Activated CD8-positive, alpha-beta T cell treated with anti-CD3 and anti-CD28 coated beads for 36 hours (primary cell): ENCODE measurements around the gene SLC34A1. TPM values are rescaled to one million over a fixed set of nuclear protein-coding genes. Genes with fewer than 3 reads are reported as not detected.
A peak's percentile ranks its signal among the peaks of the same experiment; 100 is the strongest.

Experiments
- ATAC-seq: fragments of 200-7000 bp; cut with Tn5 transposase; one replicate; pipeline ENCODE4 v1.10.0; 2021; ENCODE audit warnings: mild to moderate bottlenecking, moderate library complexity
- CTCF ChIA-PET: fragments of 350-600 bp; sonication (Branson Sonifier 250); formaldehyde crosslinking; loops from one replicate; lab custom pipeline; 2021; ENCODE audit warnings: antibody characterized with exemption; lab: Charles Lee
- POLR2A ChIA-PET: fragments of 350-600 bp; sonication (Branson Sonifier 250); formaldehyde crosslinking; loops from one replicate; lab custom pipeline; 2021; ENCODE audit warnings: antibody characterized with exemption; lab: Charles Lee
- DNase-seq: peaks from one replicate; pipeline ENCODE4 v3.0.0-alpha.2; 2020
- H3K27ac Mint-ChIP-seq: one replicate; pipeline ENCODE4 v1.8.0; 2021; ENCODE audit warnings: mild to moderate bottlenecking, mixed read lengths
- H3K27me3 Mint-ChIP-seq: one replicate; pipeline ENCODE4 v1.8.0; 2021; ENCODE audit warnings: mixed read lengths
- H3K36me3 Mint-ChIP-seq: one replicate; pipeline ENCODE4 v1.8.0; 2021; ENCODE audit warnings: low read depth, mixed read lengths
- H3K4me1 Mint-ChIP-seq: one replicate; pipeline ENCODE4 v1.8.0; 2021; ENCODE audit warnings: low read depth, mixed read lengths
- H3K4me3 Mint-ChIP-seq: one replicate; pipeline ENCODE4 v1.8.0; 2021; ENCODE audit warnings: mild to moderate bottlenecking, moderate library complexity, mixed read lengths
- H3K9me3 Mint-ChIP-seq: one replicate; pipeline ENCODE4 v1.8.0; 2021; ENCODE audit warnings: mixed read lengths
- intact Hi-C: fragments of 100-400 bp; cut with micrococcal nuclease; formaldehyde crosslinking; loops from one replicate; pipeline ENCODE4 v1.10.0; 2022
- total RNA-seq, 2 experiments: library from RNA; stranded (reverse); gene quantifications; one replicate each; pipeline ENCODE4 v1.2.3, GENCODE V29; 2021
- TF ChIP-seq, protein P1 (sequence below): fragments of 200-600 bp; IDR thresholded peaks from one replicate; pipeline ENCODE4 v1.8.0; 2022; ENCODE audit warnings: antibody characterized with exemption, mild to moderate bottlenecking

The SLC34A1 gene
- total RNA-seq, 2 experiments from 2014 or later, result 0.29 to 0.43 TPM

DNA sequence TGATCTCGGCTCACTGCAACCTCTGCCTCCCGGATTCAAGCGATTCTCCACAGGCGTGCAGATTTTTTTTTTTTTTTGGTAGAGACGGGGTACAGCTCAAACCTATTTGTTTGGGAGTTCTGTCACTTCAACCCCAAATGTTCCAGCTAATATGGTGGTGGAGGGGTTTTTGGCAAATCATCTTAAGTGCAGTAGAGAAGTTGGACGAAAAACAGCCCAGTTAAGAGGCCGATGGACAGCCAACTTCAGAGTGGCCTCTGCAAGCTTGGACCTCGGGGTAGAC, 61.6 kb downstream of the SLC34A1 start:
- no peak for DNase-seq

DNA sequence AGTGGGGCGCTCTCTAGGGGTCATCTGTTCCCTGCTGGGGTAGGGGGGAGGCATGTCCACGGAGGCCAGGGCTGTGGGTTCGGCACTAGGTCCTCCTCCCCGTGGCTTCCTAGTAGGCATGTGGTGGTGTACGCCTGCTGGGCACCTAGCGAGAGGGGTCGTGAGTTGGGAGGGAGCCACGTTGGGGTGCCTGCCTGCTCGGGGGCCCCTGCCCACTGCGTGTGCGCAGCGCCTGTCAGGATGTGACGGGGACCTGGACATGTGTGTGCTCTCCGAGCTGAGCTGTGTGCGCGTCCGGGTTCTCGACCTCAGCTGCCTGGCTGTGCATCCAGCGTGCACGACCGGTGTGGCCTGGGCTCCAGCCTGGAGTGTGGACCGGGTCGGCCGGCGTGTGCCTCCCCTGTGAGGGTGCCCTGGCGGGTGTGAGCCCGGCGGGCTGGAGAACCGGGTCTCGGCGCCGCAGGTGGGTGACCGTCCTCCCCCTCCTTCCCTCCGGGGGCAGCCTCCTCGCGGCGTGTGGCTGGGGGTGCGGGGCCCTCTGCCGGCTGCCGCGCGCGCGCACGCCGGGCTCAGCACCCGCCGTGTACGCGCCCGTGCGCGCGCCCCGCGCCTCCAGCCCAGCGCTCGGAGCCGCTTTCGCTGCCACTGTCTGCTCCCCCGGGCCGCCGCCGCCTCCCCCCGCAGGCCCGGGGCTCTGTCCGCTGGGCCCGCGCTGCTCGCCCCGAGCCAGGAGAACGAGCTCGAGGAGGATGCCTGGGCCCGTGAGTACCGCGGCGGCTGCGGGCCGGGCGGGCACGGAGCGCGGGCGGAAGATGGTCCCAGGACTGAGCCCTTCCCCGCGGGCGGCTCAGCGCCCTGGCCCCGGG, 62.2 kb downstream of the SLC34A1 start, which contains the start of gene PRR7:
PRR7 (plus strand) TSS at position 615 of the 866 bp plus-strand sequence. CDS start 8,254 bp downstream, outside the sequence.
- peaks cover 43% of the 10 kb centered on the region for H3K4me1 Mint-ChIP-seq
- peak within 1 kb of the TSS; percentile 79 for H3K4me3 Mint-ChIP-seq
- TF ChIP-seq, protein P1, sequence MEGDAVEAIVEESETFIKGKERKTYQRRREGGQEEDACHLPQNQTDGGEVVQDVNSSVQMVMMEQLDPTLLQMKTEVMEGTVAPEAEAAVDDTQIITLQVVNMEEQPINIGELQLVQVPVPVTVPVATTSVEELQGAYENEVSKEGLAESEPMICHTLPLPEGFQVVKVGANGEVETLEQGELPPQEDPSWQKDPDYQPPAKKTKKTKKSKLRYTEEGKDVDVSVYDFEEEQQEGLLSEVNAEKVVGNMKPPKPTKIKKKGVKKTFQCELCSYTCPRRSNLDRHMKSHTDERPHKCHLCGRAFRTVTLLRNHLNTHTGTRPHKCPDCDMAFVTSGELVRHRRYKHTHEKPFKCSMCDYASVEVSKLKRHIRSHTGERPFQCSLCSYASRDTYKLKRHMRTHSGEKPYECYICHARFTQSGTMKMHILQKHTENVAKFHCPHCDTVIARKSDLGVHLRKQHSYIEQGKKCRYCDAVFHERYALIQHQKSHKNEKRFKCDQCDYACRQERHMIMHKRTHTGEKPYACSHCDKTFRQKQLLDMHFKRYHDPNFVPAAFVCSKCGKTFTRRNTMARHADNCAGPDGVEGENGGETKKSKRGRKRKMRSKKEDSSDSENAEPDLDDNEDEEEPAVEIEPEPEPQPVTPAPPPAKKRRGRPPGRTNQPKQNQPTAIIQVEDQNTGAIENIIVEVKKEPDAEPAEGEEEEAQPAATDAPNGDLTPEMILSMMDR, result no peak
- ChIA-PET POLR2A (interaction anchor here (0.9 to 22.1 kb wide), 21 partner anchors 8 to 145 kb away, joined by 3 to 606 read pairs (median 6); partner anchors contain the start of genes DBN1, F12, GRK6 and LMAN2), CTCF (interaction anchor here (0.9 to 17.9 kb wide), 12 partner anchors 9 to 137 kb away, joined by 3 to 415 read pairs (median 8); partner anchors contain the start of genes F12 and PFN3)
- H3K36me3 Mint-ChIP-seq, result peaks cover 16% of the 10 kb centered on the region
- intact Hi-C loops, result no loop called here
- H3K27me3 Mint-ChIP-seq, result no peaks in the 10 kb centered on the region
- ATAC-seq (peak; percentile 58), DNase-seq (peak; percentile 77)
- peak within 1 kb of the TSS; percentile 80 for H3K27ac Mint-ChIP-seq
- no peaks in the 10 kb centered on the region for H3K9me3 Mint-ChIP-seq

More for the DNA sequence above, 61.6 kb downstream of the SLC34A1 start:
- intact Hi-C loops, result no loop called here
- peaks cover 18% of the 10 kb centered on the region for H3K36me3 Mint-ChIP-seq
- peak overlapping the region; percentile 80 for H3K27ac Mint-ChIP-seq
- ChIA-PET CTCF (interaction anchor here (0.7 to 17.9 kb wide), 13 partner anchors 9 to 675 kb away, joined by 3 to 415 read pairs (median 4); partner anchors contain the start of genes F12 and PFN3), POLR2A (interaction anchor here (0.5 to 22.1 kb wide), 19 partner anchors 9 to 442 kb away, joined by 3 to 606 read pairs (median 4); partner anchors contain the start of genes DBN1, F12, GRK6 and LMAN2)
- ATAC-seq, result no peak
- H3K9me3 Mint-ChIP-seq, result no peaks in the 10 kb centered on the region
- peaks cover 44% of the 10 kb centered on the region for H3K4me1 Mint-ChIP-seq
- TF ChIP-seq, protein P1, result no peak
- no peaks in the 10 kb centered on the region for H3K27me3 Mint-ChIP-seq
- H3K4me3 Mint-ChIP-seq, result peak overlapping the region; percentile 71

DNA sequence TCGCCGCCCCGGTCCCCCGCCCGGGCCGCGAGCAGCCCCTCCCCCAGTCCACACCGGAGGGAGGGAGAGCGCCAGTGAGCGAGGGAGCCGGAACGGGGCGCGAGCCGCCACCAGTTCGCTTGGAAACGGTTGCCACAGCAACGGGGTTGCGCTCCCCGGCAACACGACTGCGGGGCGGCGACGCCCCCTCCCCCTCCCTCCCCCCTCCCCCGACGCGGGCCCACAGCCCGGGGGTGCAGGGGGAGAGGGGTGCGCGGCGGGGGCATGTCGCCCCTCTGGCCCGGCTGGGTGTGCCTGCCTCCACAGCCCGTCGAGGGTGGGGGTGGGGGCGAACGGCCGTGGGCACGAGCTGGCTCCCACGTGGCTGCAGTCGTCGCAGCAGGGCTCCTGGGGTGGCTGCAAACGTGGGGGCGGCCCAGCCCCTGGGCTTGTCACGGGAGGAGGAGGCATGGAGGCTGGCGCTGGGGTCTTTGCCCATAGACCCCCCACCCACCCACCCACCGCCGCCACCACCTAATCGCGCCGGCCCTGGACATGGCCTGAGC, 62.9 kb downstream of the SLC34A1 start:
- ATAC-seq (peak; percentile 22), DNase-seq (peak; percentile 77)
- peaks cover 42% of the 10 kb centered on the region for H3K4me1 Mint-ChIP-seq
- intact Hi-C loops, result no loop called here
- no peaks in the 10 kb centered on the region for H3K9me3 Mint-ChIP-seq
- no peak overlapping the region for H3K27ac Mint-ChIP-seq
- no peaks in the 10 kb centered on the region for H3K27me3 Mint-ChIP-seq
- ChIA-PET POLR2A (interaction anchor here (0.9 to 22.1 kb wide), 14 partner anchors 8 to 137 kb away, joined by 3 to 606 read pairs (median 12); partner anchors contain the start of genes DBN1, F12, GRK6 and LMAN2), CTCF (interaction anchor here (1.2 to 17.9 kb wide), 9 partner anchors 8 to 137 kb away, joined by 4 to 415 read pairs (median 8); partner anchors contain the start of genes F12 and PFN3)
- peaks cover 11% of the 10 kb centered on the region for H3K36me3 Mint-ChIP-seq
- TF ChIP-seq, protein P1, result no peak
- peak overlapping the region; percentile 79 for H3K4me3 Mint-ChIP-seq

DNA sequence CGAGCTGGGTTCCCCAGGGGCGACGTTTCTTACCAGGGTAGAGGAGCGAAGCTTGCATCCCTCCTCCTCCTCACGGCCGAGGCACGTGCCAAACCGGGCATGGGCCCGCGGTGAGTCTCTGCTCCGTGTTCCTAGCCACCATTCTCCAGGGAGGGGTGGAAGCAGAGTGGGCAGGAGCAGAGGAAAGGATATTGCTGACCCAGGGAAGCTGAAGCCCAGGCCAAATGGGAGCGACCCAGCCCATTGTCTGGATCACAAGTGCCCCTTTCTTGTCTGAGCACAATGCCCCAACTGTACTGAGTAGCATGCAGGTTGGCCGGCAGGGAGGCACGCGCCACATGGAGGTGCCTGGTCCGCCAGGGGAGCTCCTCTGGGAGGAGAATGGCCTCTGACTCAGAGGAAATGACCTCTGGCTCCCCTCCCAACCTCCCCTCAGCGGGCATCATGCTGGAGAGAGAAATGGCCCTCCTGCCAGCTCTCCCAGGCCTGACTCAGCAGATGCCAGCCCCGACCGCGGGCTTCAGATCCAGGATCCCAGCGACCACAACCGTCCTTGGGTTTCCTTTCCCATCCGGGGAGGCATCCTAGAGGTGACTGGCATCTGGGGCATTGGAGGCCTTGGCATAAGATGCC, 63.5 kb downstream of the SLC34A1 start:
- TF ChIP-seq, protein P1, result no peak
- Mint-ChIP-seq H3K27me3 (no peaks in the 10 kb centered on the region), H3K4me1 (peaks cover 43% of the 10 kb centered on the region), H3K27ac (peak overlapping the region; percentile 79), H3K9me3 (no peaks in the 10 kb centered on the region), H3K36me3 (peaks cover 7% of the 10 kb centered on the region), H3K4me3 (peak overlapping the region; percentile 79)
- ATAC-seq (no peak), DNase-seq (peak; percentile 59)
- ChIA-PET POLR2A (interaction anchor here (0.8 to 22.1 kb wide), 13 partner anchors 7 to 314 kb away, joined by 3 to 606 read pairs (median 13); partner anchors contain the start of genes DBN1, F12, GRK6 and NSD1), CTCF (interaction anchor here (1.2 to 17.9 kb wide), 10 partner anchors 7 to 138 kb away, joined by 4 to 415 read pairs (median 8); partner anchors contain the start of genes F12 and PFN3)
- intact Hi-C loops, result no loop called here

Other genes with a start within 250 kb of the SLC34A1 start
- 10 to 100 TPM; 26.6 TPM for gene RAB24, start 80.7 kb upstream of the SLC34A1 start, total RNA-seq
- 100 to 1,000 TPM; 222 to 233 TPM for gene PRELID1, start 80.6 kb upstream of the SLC34A1 start, total RNA-seq
- 10 to 100 TPM; 19.3 to 25.1 TPM for gene MXD3, start 72.5 kb upstream of the SLC34A1 start, total RNA-seq
- gene LMAN2, start 32.8 kb upstream of the SLC34A1 start, total RNA-seq, result 10 to 100 TPM; 79.9 to 87.5 TPM
- 10 to 100 TPM; 50.4 to 52.5 TPM for gene RGS14, start 26.5 kb upstream of the SLC34A1 start, total RNA-seq
- gene PFN3, start 16.2 kb downstream of the SLC34A1 start, total RNA-seq, result not detected
- 1 to 10 TPM; 7.9 TPM for gene F12, start 25.1 kb downstream of the SLC34A1 start, total RNA-seq
- 100 to 1,000 TPM; 133 to 137 TPM for gene GRK6, start 42.2 kb downstream of the SLC34A1 start, total RNA-seq
- gene PRR7, start 62.4 kb downstream of the SLC34A1 start, total RNA-seq, result 10 to 100 TPM; 32.6 to 36.4 TPM
- 100 to 1,000 TPM; 101 to 105 TPM for gene DBN1, start 89.2 kb downstream of the SLC34A1 start, total RNA-seq
- gene PDLIM7, start 113.2 kb downstream of the SLC34A1 start, total RNA-seq, result 10 to 100 TPM; 68.4 to 73.0 TPM
- gene DOK3, start 125.4 kb downstream of the SLC34A1 start, total RNA-seq, result 1 to 10 TPM; 7.4 to 8.0 TPM
- gene DDX41, start 132.5 kb downstream of the SLC34A1 start, total RNA-seq, result 100 to 1,000 TPM; 226 to 228 TPM
- 10 to 100 TPM; 71.4 to 76.7 TPM for gene FAM193B, start 170.1 kb downstream of the SLC34A1 start, total RNA-seq
- 100 to 1,000 TPM; 118 to 120 TPM for gene TMED9, start 207.8 kb downstream of the SLC34A1 start, total RNA-seq
- gene B4GALT7, start 215.7 kb downstream of the SLC34A1 start, total RNA-seq, result 10 to 100 TPM; 19.3 to 21.9 TPM